ENCODE measurements around the gene EME1. TPM values are rescaled to one million over a fixed set of nuclear protein-coding genes. Genes with fewer than 3 reads are reported as not detected.

Gene EME1
- total and polyA plus RNA-seq, 2 of the 13 experiments (the other 11 are each of a cell fraction or from before 2014, with no cell fraction given), result 20.7 to 24.6 TPM

DNA sequence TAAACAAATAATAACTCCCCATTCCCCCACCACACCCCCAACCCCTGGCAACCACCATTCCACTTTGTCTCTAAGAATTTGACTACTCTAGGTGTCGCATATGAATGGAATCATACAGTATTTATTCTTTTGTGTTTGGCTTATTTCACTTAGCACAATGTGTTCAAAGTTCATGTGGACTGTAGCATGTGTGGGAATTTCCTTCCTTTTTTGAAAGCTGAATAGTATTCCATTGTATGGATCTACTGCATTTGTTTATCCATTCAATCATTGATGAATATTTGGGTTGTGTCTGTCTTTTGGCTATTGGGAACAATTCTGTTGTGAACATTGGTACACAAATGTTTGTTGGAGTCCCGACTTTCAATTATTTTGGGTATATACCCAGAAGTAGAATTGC is 49.7 kb downstream of the EME1 start (continued):
- TF ChIP-seq TARDBP (CRISPR knock-in tag; IDR thresholded peaks at IDR 0.05), result peak; percentile 67; the same call in 1 of the 2 replicates
- TF ChIP-seq ZNF225 (CRISPR knock-in tag; IDR thresholded peaks at IDR 0.05), result no peak
- TF ChIP-seq, protein P1, sequence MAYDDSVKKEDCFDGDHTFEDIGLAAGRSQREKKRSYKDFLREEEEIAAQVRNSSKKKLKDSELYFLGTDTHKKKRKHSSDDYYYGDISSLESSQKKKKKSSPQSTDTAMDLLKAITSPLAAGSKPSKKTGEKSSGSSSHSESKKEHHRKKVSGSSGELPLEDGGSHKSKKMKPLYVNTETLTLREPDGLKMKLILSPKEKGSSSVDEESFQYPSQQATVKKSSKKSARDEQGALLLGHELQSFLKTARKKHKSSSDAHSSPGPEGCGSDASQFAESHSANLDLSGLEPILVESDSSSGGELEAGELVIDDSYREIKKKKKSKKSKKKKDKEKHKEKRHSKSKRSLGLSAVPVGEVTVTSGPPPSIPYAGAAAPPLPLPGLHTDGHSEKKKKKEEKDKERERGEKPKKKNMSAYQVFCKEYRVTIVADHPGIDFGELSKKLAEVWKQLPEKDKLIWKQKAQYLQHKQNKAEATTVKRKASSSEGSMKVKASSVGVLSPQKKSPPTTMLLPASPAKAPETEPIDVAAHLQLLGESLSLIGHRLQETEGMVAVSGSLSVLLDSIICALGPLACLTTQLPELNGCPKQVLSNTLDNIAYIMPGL (CRISPR knock-in tag; IDR thresholded peaks at IDR 0.05; ENCODE audit: borderline replicate concordance in 1 of 2, low read depth in 1 of 2), result no peak
- TF ChIP-seq ZNF720 (CRISPR knock-in tag; IDR thresholded peaks at IDR 0.05), result no peak
- no peak for TF ChIP-seq POGZ (CRISPR knock-in tag; IDR thresholded peaks at IDR 0.05)
- TF ChIP-seq, protein P2, sequence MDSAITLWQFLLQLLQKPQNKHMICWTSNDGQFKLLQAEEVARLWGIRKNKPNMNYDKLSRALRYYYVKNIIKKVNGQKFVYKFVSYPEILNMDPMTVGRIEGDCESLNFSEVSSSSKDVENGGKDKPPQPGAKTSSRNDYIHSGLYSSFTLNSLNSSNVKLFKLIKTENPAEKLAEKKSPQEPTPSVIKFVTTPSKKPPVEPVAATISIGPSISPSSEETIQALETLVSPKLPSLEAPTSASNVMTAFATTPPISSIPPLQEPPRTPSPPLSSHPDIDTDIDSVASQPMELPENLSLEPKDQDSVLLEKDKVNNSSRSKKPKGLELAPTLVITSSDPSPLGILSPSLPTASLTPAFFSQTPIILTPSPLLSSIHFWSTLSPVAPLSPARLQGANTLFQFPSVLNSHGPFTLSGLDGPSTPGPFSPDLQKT (CRISPR knock-in tag; IDR thresholded peaks at IDR 0.05; ENCODE audit: borderline replicate concordance), result no peak
- TF ChIP-seq HDAC1 (CRISPR knock-in tag; IDR thresholded peaks at IDR 0.05), result peak; percentile 46; the same call in 1 of the 2 replicates
- peak; percentile 26; the same call in 1 of the 2 replicates for TF ChIP-seq ZMYM3 (CRISPR knock-in tag; IDR thresholded peaks at IDR 0.05)
- TF ChIP-seq, protein P3, sequence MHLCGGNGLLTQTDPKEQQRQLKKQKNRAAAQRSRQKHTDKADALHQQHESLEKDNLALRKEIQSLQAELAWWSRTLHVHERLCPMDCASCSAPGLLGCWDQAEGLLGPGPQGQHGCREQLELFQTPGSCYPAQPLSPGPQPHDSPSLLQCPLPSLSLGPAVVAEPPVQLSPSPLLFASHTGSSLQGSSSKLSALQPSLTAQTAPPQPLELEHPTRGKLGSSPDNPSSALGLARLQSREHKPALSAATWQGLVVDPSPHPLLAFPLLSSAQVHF (CRISPR knock-in tag; IDR thresholded peaks at IDR 0.05), result no peak
- TF ChIP-seq, protein P4, sequence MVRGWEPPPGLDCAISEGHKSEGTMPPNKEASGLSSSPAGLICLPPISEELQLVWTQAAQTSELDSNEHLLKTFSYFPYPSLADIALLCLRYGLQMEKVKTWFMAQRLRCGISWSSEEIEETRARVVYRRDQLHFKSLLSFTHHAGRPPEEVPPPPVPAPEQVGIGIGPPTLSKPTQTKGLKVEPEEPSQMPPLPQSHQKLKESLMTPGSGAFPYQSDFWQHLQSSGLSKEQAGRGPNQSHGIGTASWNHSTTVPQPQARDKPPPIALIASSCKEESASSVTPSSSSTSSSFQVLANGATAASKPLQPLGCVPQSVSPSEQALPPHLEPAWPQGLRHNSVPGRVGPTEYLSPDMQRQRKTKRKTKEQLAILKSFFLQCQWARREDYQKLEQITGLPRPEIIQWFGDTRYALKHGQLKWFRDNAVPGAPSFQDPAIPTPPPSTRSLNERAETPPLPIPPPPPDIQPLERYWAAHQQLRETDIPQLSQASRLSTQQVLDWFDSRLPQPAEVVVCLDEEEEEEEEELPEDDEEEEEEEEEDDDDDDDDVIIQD (CRISPR knock-in tag; IDR thresholded peaks at IDR 0.05; ENCODE audit: low read depth), result no peak
- TF ChIP-seq TBX3 (IDR thresholded peaks at IDR 0.05; ENCODE audit: borderline replicate concordance), result peak; percentile 65; the same call in 1 of the 2 replicates
- TF ChIP-seq, protein P5, sequence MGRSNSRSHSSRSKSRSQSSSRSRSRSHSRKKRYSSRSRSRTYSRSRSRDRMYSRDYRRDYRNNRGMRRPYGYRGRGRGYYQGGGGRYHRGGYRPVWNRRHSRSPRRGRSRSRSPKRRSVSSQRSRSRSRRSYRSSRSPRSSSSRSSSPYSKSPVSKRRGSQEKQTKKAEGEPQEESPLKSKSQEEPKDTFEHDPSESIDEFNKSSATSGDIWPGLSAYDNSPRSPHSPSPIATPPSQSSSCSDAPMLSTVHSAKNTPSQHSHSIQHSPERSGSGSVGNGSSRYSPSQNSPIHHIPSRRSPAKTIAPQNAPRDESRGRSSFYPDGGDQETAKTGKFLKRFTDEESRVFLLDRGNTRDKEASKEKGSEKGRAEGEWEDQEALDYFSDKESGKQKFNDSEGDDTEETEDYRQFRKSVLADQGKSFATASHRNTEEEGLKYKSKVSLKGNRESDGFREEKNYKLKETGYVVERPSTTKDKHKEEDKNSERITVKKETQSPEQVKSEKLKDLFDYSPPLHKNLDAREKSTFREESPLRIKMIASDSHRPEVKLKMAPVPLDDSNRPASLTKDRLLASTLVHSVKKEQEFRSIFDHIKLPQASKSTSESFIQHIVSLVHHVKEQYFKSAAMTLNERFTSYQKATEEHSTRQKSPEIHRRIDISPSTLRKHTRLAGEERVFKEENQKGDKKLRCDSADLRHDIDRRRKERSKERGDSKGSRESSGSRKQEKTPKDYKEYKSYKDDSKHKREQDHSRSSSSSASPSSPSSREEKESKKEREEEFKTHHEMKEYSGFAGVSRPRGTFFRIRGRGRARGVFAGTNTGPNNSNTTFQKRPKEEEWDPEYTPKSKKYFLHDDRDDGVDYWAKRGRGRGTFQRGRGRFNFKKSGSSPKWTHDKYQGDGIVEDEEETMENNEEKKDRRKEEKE (IDR thresholded peaks at IDR 0.05), result no peak
- no peak for TF ChIP-seq SP4 (CRISPR knock-in tag; IDR thresholded peaks at IDR 0.05)
- no peak for TF ChIP-seq ZNF205 (CRISPR knock-in tag; IDR thresholded peaks at IDR 0.05)
- TF ChIP-seq SRF (IDR thresholded peaks at IDR 0.05; ENCODE audit: low read depth, low read length), result no peak
- TF ChIP-seq ZNF788 (CRISPR knock-in tag; IDR thresholded peaks at IDR 0.05; ENCODE audit: borderline replicate concordance), result no peak
- TF ChIP-seq ZBTB21 (CRISPR knock-in tag; IDR thresholded peaks at IDR 0.05), result no peak
- TF ChIP-seq, protein P6, sequence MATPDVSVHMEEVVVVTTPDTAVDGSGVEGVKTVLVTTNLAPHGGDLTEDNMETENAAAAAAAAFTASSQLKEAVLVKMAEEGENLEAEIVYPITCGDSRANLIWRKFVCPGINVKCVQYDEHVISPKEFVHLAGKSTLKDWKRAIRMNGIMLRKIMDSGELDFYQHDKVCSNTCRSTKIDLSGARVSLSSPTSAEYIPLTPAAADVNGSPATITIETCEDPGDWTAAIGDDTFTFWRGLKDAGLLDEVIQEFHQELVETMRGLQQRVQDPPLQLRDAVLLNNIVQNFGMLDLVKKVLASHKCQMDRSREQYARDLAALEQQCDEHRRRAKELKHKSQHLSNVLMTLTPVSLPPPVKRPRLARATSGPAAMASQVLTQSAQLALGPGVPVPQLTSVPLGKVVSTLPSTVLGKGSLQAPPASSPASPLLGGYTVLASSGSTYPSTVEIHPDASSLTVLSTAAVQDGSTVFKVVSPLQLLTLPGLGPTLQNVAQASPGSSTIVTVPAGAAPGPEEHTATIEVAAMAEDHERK (CRISPR knock-in tag; IDR thresholded peaks at IDR 0.05; ENCODE audit: low read depth), result no peak
- no peak for TF ChIP-seq RELA (CRISPR knock-in tag; IDR thresholded peaks at IDR 0.05)
- TF ChIP-seq MAF1 (CRISPR knock-in tag; IDR thresholded peaks at IDR 0.05; ENCODE audit: borderline replicate concordance), result no peak
- TF ChIP-seq ZNF883 (CRISPR knock-in tag; IDR thresholded peaks at IDR 0.05; ENCODE audit: not compliant biosample characterization), result no peak
- no peak for TF ChIP-seq GZF1 (CRISPR knock-in tag; IDR thresholded peaks at IDR 0.05)
